Natural killer cell treated with Interleukin-12 subunit alpha and Interleukin-12 subunit beta and Interleukin-15 and Interleukin-18, amount 100 ng/mL, for 72 hours (primary cell): Measurements from ENCODE around the gene TKTL1. TPM values are rescaled to one million over a fixed set of nuclear protein-coding genes. Genes with fewer than 3 reads are reported as not detected.
"Not testable (repeated sequence)": the region's sequence is repeated elsewhere in the genome, so short reads cannot be mapped to it uniquely, and the experiment has no call there.

Experiments
- ATAC-seq, 2 donors: fragments of 150-1000 bp; cut with Tn5 transposase in 1 of 2; sonication (Bioruptor Pico), chemical (Tn5 transposase) in 1 of 2; 2 replicates each; pipeline ENCODE4 v1.10.0; 2021
- DNase-seq: peaks from one replicate; pipeline ENCODE4 v3.0.0; 2022; ENCODE audit warnings: low spot score
- H3K27ac Mint-ChIP-seq, 2 donors: 1 replicate in 1 of 2; 2 replicates in 1 of 2; pipeline ENCODE4 v1.8.0; 2022; ENCODE audit warnings: mixed read lengths in 2 of 2, mild to moderate bottlenecking in 1 of 2, moderate library complexity in 1 of 2
- H3K27me3 Mint-ChIP-seq, 2 donors: 1 replicate in 1 of 2; 2 replicates in 1 of 2; pipeline ENCODE4 v1.8.0; 2022; ENCODE audit warnings: mixed read lengths in 2 of 2
- H3K36me3 Mint-ChIP-seq: one replicate; pipeline ENCODE4 v1.8.0; 2022; ENCODE audit warnings: mixed read lengths
- H3K4me1 Mint-ChIP-seq, 2 donors: 1 replicate in 1 of 2; 2 replicates in 1 of 2; pipeline ENCODE4 v1.8.0; 2022; ENCODE audit warnings: low read depth in 2 of 2, mixed read lengths in 2 of 2, mild to moderate bottlenecking in 1 of 2
- H3K4me3 Mint-ChIP-seq: one replicate; pipeline ENCODE4 v1.8.0; 2022; ENCODE audit warnings: mixed read lengths
- H3K9me3 Mint-ChIP-seq: 2 replicates; pipeline ENCODE4 v1.8.0; 2022; ENCODE audit warnings: mixed read lengths
- total RNA-seq, 2 donors: library from RNA; stranded (reverse); gene quantifications; one replicate each; pipeline ENCODE4 v1.2.3, GENCODE V29; 2022

Gene TKTL1
- 1 to 10 TPM; 3.0 to 4.1 TPM for total RNA-seq

- ATAC-seq: no peak
- H3K36me3 Mint-ChIP-seq: no peaks in the 10 kb centered on the region
- no peak for DNase-seq
- no peaks in the 10 kb centered on the region for H3K9me3 Mint-ChIP-seq
- H3K4me3 Mint-ChIP-seq: no peak within 1 kb of the TSS
- peaks cover 4 to 6% of the 10 kb centered on the region in 2 donors for H3K4me1 Mint-ChIP-seq
- no peak within 1 kb of the TSS for H3K27ac Mint-ChIP-seq
- H3K27me3 Mint-ChIP-seq: peaks cover 0 to 3% of the 10 kb centered on the region in 2 donors
These were observed at the start of gene TKTL1 for GRCh38 chrX:154295664-154296310. Gene TKTL1 (plus strand): TSS chrX:154295795. CDS start chrX:154295860, 65 bp downstream.

GRCh38 chrX:154247377-154248045 is 48.1 kb upstream of the TKTL1 start:
- not testable (repeated sequence) for H3K4me3 Mint-ChIP-seq, H3K36me3 Mint-ChIP-seq, H3K27me3 Mint-ChIP-seq, DNase-seq, H3K9me3 Mint-ChIP-seq, H3K4me1 Mint-ChIP-seq, H3K27ac Mint-ChIP-seq
- peak; percentile 97 for ATAC-seq

GRCh38 chrX:154248076-154248475 is 47.5 kb upstream of the TKTL1 start:
- peak; percentile 2 to 38 for ATAC-seq
- H3K27me3 Mint-ChIP-seq, H3K36me3 Mint-ChIP-seq, H3K27ac Mint-ChIP-seq, DNase-seq, H3K9me3 Mint-ChIP-seq, H3K4me1 Mint-ChIP-seq, H3K4me3 Mint-ChIP-seq: not testable (repeated sequence)

- H3K4me1 Mint-ChIP-seq, H3K27ac Mint-ChIP-seq, ATAC-seq, H3K9me3 Mint-ChIP-seq, DNase-seq, H3K36me3 Mint-ChIP-seq, H3K27me3 Mint-ChIP-seq, H3K4me3 Mint-ChIP-seq: not testable (repeated sequence)
These were observed 38.3 kb upstream of the TKTL1 start, which contains the start of gene OPN1MW3 for GRCh38 chrX:154257282-154257681. Gene OPN1MW3 (plus strand): TSS chrX:154257582. CDS start chrX:154257620, 38 bp downstream.

GRCh38 chrX:154258711-154259110 is 36.9 kb upstream of the TKTL1 start:
- not testable (repeated sequence) for ATAC-seq, H3K36me3 Mint-ChIP-seq, H3K4me3 Mint-ChIP-seq

GRCh38 chrX:154263072-154263471 is 32.5 kb upstream of the TKTL1 start:
- ATAC-seq: not testable (repeated sequence)

More at GRCh38 chrX:154258711-154259110, 36.9 kb upstream of the TKTL1 start:
- H3K27ac Mint-ChIP-seq, H3K9me3 Mint-ChIP-seq, DNase-seq, H3K27me3 Mint-ChIP-seq, H3K4me1 Mint-ChIP-seq: not testable (repeated sequence)

GRCh38 chrX:154269245-154269644 is 26.4 kb upstream of the TKTL1 start:
- H3K4me1 Mint-ChIP-seq, H3K4me3 Mint-ChIP-seq, H3K9me3 Mint-ChIP-seq, H3K27me3 Mint-ChIP-seq, H3K36me3 Mint-ChIP-seq, ATAC-seq, H3K27ac Mint-ChIP-seq, DNase-seq: not testable (repeated sequence)

More at GRCh38 chrX:154263072-154263471, 32.5 kb upstream of the TKTL1 start:
- not testable (repeated sequence) for H3K27me3 Mint-ChIP-seq, H3K4me1 Mint-ChIP-seq, DNase-seq, H3K27ac Mint-ChIP-seq, H3K36me3 Mint-ChIP-seq, H3K4me3 Mint-ChIP-seq, H3K9me3 Mint-ChIP-seq

GRCh38 chrX:154284489-154285338 is 10.9 kb upstream of the TKTL1 start:
- not testable (repeated sequence) for H3K4me1 Mint-ChIP-seq, H3K27me3 Mint-ChIP-seq, H3K4me3 Mint-ChIP-seq, DNase-seq, H3K9me3 Mint-ChIP-seq, H3K36me3 Mint-ChIP-seq, H3K27ac Mint-ChIP-seq
- peak; percentile 97 to 99 for ATAC-seq

- ATAC-seq, H3K4me1 Mint-ChIP-seq, H3K4me3 Mint-ChIP-seq, H3K27me3 Mint-ChIP-seq, H3K9me3 Mint-ChIP-seq, DNase-seq, H3K36me3 Mint-ChIP-seq, H3K27ac Mint-ChIP-seq: not testable (repeated sequence)
These were observed 9.2 kb upstream of the TKTL1 start for GRCh38 chrX:154286406-154286805.

- Mint-ChIP-seq H3K27me3 (no peaks in the 10 kb centered on the region), H3K36me3 (no peaks in the 10 kb centered on the region), H3K4me3 (no peak within 1 kb of the TSS), H3K27ac (no peak within 1 kb of the TSS), H3K4me1 (peaks cover 0 to 6% of the 10 kb centered on the region in 2 donors), H3K9me3 (no peaks in the 10 kb centered on the region)
- DNase-seq (no peak), ATAC-seq (no peak)
These were observed 612 bp upstream of the TKTL1 start, which contains the start of gene TEX28 for GRCh38 chrX:154294791-154295574. Gene TEX28 (minus strand): TSS chrX:154295124. CDS start chrX:154292117, 3,007 bp downstream.

- H3K9me3 Mint-ChIP-seq: no peaks in the 10 kb centered on the region
- DNase-seq: no peak
- peaks cover 4 to 6% of the 10 kb centered on the region in 2 donors for H3K4me1 Mint-ChIP-seq
- peaks cover 0 to 3% of the 10 kb centered on the region in 2 donors for H3K27me3 Mint-ChIP-seq
- H3K4me3 Mint-ChIP-seq: no peak overlapping the region
- H3K27ac Mint-ChIP-seq: no peak overlapping the region
- no peaks in the 10 kb centered on the region for H3K36me3 Mint-ChIP-seq
- ATAC-seq: no peak
These were observed 1.1 kb downstream of the TKTL1 start for GRCh38 chrX:154296731-154297130.

GRCh38 chrX:154298312-154298711 is 2.7 kb downstream of the TKTL1 start:
- no peak overlapping the region for H3K27ac Mint-ChIP-seq
- H3K4me3 Mint-ChIP-seq: no peak overlapping the region
- H3K36me3 Mint-ChIP-seq: no peaks in the 10 kb centered on the region
- DNase-seq (no peak), ATAC-seq (no peak)
- peaks cover 0 to 7% of the 10 kb centered on the region in 2 donors for H3K27me3 Mint-ChIP-seq
- no peaks in the 10 kb centered on the region for H3K9me3 Mint-ChIP-seq
- H3K4me1 Mint-ChIP-seq: peaks cover 4 to 6% of the 10 kb centered on the region in 2 donors

GRCh38 chrX:154300816-154301215 is 5.2 kb downstream of the TKTL1 start:
- ATAC-seq (no peak), DNase-seq (no peak)
- H3K9me3 Mint-ChIP-seq: no peaks in the 10 kb centered on the region
- peaks cover 4 to 12% of the 10 kb centered on the region in 2 donors for H3K4me1 Mint-ChIP-seq
- peaks cover 0 to 11% of the 10 kb centered on the region in 2 donors for H3K27me3 Mint-ChIP-seq
- no peaks in the 10 kb centered on the region for H3K36me3 Mint-ChIP-seq
- H3K27ac Mint-ChIP-seq: peak overlapping the region in 1 of 2 donors; percentile 16
- no peak overlapping the region for H3K4me3 Mint-ChIP-seq
